IMR-90 (cell line): ENCODE results near the gene NAPSA. TPM values are rescaled to one million over a fixed set of nuclear protein-coding genes. Genes with fewer than 3 reads are reported as not detected.

Experiments
- ATAC-seq: fragments of 200-7000 bp; cut with Tn5 transposase; 2 replicates; pipeline ENCODE4 v1.9.1; 2020; ENCODE audit warnings: low read depth, mild to moderate bottlenecking, moderate library complexity
- BruUV-seq: library from RNA; stranded (reverse); fragments of 400-500 nt; replicated peaks from 2 replicates; lab custom pipeline; 2021; lab: Mats Ljungman, UMichigan
- CTCF ChIA-PET: fragments of 300-600 bp; formaldehyde crosslinking; extraction: SDS; loops from one replicate; lab custom pipeline; 2021; ENCODE audit warnings: antibody characterized with exemption; lab: Yijun Ruan, JAX
- POLR2A ChIA-PET: fragments of 300-600 bp; sonication (Branson Sonifier 250); formaldehyde crosslinking; loops from one replicate; lab custom pipeline; 2022; ENCODE audit warnings: antibody characterized with exemption; ENCODE audit not compliant: unreplicated experiment; lab: Charles Lee
- DNase-seq: peaks from one replicate; pipeline ENCODE4 v3.0.0; 2013
- H2AFZ ChIP-seq: replicated peaks from 2 replicates; pipeline ENCODE3; 2013; ENCODE audit warnings: low read length, mild to moderate bottlenecking; ENCODE audit not compliant: poor library complexity
- H2AK5ac ChIP-seq: 2 replicates; pipeline ENCODE4 v1.6.1; 2013; ENCODE audit warnings: low read depth, low read length, inconsistent platforms
- H2AK9ac ChIP-seq: replicated peaks from 2 replicates; pipeline ENCODE3; 2013; ENCODE audit warnings: mild to moderate bottlenecking, low read depth, low read length, moderate library complexity; ENCODE audit not compliant: poor library complexity
- H2BK120ac ChIP-seq: 2 replicates; pipeline ENCODE4 v1.6.1; 2013; ENCODE audit warnings: low read depth, low read length, inconsistent platforms
- H2BK15ac ChIP-seq: 3 replicates; pipeline ENCODE4 v1.6.1; 2013; ENCODE audit warnings: low read depth, low read length, inconsistent platforms
- H2BK20ac ChIP-seq: 2 replicates; pipeline ENCODE4 v1.6.1; 2013; ENCODE audit warnings: low read depth, mild to moderate bottlenecking, inconsistent platforms, low read length, moderate library complexity
- H2BK5ac ChIP-seq: 2 replicates; pipeline ENCODE4 v1.6.1; 2013; ENCODE audit warnings: mild to moderate bottlenecking, low read depth, low read length, inconsistent platforms; ENCODE audit not compliant: poor library complexity, severe bottlenecking
- H3K14ac ChIP-seq: replicated peaks from 2 replicates; pipeline ENCODE4 v1.6.1; 2013; ENCODE audit warnings: low read depth, low read length, inconsistent platforms
- H3K18ac ChIP-seq: 2 replicates; pipeline ENCODE4 v1.6.1; 2013; ENCODE audit warnings: low read depth, low read length, control low read depth
- H3K23ac ChIP-seq: 2 replicates; pipeline ENCODE4 v1.6.1; 2013; ENCODE audit warnings: low read depth, low read length, inconsistent platforms
- H3K27ac ChIP-seq: 2 replicates; pipeline ENCODE4 v1.5.1; 2013; ENCODE audit warnings: mild to moderate bottlenecking, control low read depth, low read length; ENCODE audit not compliant: insufficient read depth
- H3K27me3 ChIP-seq: 2 replicates; pipeline ENCODE4 v1.6.1; 2013; ENCODE audit warnings: low read length; ENCODE audit not compliant: control insufficient read depth, insufficient read depth
- H3K36me3 ChIP-seq: 2 replicates; pipeline ENCODE4 v1.6.1; 2013; ENCODE audit warnings: low read length, mixed read lengths; ENCODE audit not compliant: control insufficient read depth, insufficient read depth
- H3K4ac ChIP-seq: 2 replicates; pipeline ENCODE4 v1.6.1; 2013; ENCODE audit warnings: low read depth, low read length, inconsistent platforms
- H3K4me1 ChIP-seq: 2 replicates; pipeline ENCODE4 v1.6.1; 2013; ENCODE audit warnings: low read length, mixed read lengths; ENCODE audit not compliant: control insufficient read depth, insufficient read depth
- H3K4me2 ChIP-seq: 2 replicates; pipeline ENCODE4 v1.6.1; 2013; ENCODE audit warnings: low read depth, mild to moderate bottlenecking, control low read depth, low read length, moderate library complexity
- H3K4me3 ChIP-seq: 2 replicates; pipeline ENCODE4 v1.5.1; 2013; ENCODE audit warnings: low read depth, mild to moderate bottlenecking, control low read depth, low read length, moderate library complexity; ENCODE audit not compliant: insufficient read depth
- H3K56ac ChIP-seq: 2 replicates; pipeline ENCODE4 v1.6.1; 2013; ENCODE audit warnings: low read length, inconsistent platforms; ENCODE audit not compliant: insufficient read depth; ENCODE audit errors: extremely low read depth
- H3K79me1 ChIP-seq, 2 experiments: 2 replicates each; pipeline ENCODE4 v1.6.1; 2013; ENCODE audit warnings: low read length in 2 of 2, inconsistent platforms in 1 of 2, low read depth in 1 of 2
- H3K9ac ChIP-seq: 2 replicates; pipeline ENCODE4 v1.6.1; 2013; ENCODE audit warnings: low read depth, low read length, control low read depth
- H3K9me1 ChIP-seq: 2 replicates; pipeline ENCODE4 v1.6.1; 2013; ENCODE audit warnings: low read length, inconsistent platforms; ENCODE audit not compliant: insufficient read depth
- H3K9me3 ChIP-seq: 2 replicates; pipeline ENCODE4 v1.6.1; 2013; ENCODE audit warnings: low read length; ENCODE audit not compliant: control insufficient read depth, insufficient read depth
- H4K20me1 ChIP-seq: 2 replicates; pipeline ENCODE4 v1.6.1; 2013; ENCODE audit warnings: low read length, inconsistent platforms; ENCODE audit not compliant: insufficient read depth
- H4K5ac ChIP-seq: 2 replicates; pipeline ENCODE4 v1.6.1; 2013; ENCODE audit warnings: mild to moderate bottlenecking, low read depth, low read length, control low read depth
- H4K8ac ChIP-seq, 2 experiments: 2 replicates each; pipeline ENCODE4 v1.6.1; 2013; ENCODE audit warnings: low read depth in 2 of 2, low read length in 2 of 2, control low read depth in 1 of 2, inconsistent platforms in 1 of 2
- H4K91ac ChIP-seq: 2 replicates; pipeline ENCODE4 v1.6.1; 2013; ENCODE audit warnings: low read depth, low read length, inconsistent platforms; ENCODE audit not compliant: insufficient read depth
- CTCF ChIP-seq: conservative IDR thresholded peaks from 2 replicates; pipeline ENCODE4 v1.5.1; 2012; ENCODE audit warnings: mild to moderate bottlenecking, low read depth, low read length, improper control_type of control experiment
- ELK1 ChIP-seq: fragments of 150-350 bp; IDR thresholded peaks from 2 replicates; pipeline ENCODE4 v1.6.1; 2016; ENCODE audit warnings: low read depth, mild to moderate bottlenecking, low read length, moderate library complexity, borderline replicate concordance
- MAFK ChIP-seq: IDR thresholded peaks from 2 replicates; pipeline ENCODE4 v1.6.1; 2012; ENCODE audit warnings: low read depth, low read length, improper control_type of control experiment
- NFE2L2 ChIP-seq: fragments of 150-350 bp; IDR thresholded peaks from 2 replicates; pipeline ENCODE4 v1.6.1; 2016; ENCODE audit warnings: low read depth, mild to moderate bottlenecking, low read length
- POLR2A ChIP-seq: IDR thresholded peaks from 2 replicates; pipeline ENCODE4 v1.6.1; 2012; ENCODE audit warnings: mild to moderate bottlenecking, low read depth, low read length
- RCOR1 ChIP-seq: IDR thresholded peaks from 2 replicates; pipeline ENCODE4 v1.6.1; 2012; ENCODE audit warnings: mild to moderate bottlenecking, low read length, improper control_type of control experiment; ENCODE audit not compliant: insufficient replicate concordance
- RFX5 ChIP-seq: IDR thresholded peaks from 2 replicates; pipeline ENCODE4 v1.8.0; 2012; ENCODE audit warnings: low read depth, mild to moderate bottlenecking, low read length, moderate library complexity
- SMC3 ChIP-seq: fragments of 150-350 bp; IDR thresholded peaks from 2 replicates; pipeline ENCODE4 v1.6.1; 2016; ENCODE audit warnings: low read depth, mild to moderate bottlenecking, antibody characterized with exemption, low read length, moderate library complexity
- USF2 ChIP-seq: fragments of 150-350 bp; IDR thresholded peaks from 2 replicates; pipeline ENCODE4 v1.6.1; 2017; ENCODE audit warnings: mild to moderate bottlenecking, antibody characterized with exemption, low read length, low read depth
- WGBS, 2 experiments: methylation state at CpG; one replicate each; pipeline versions ENCODE4 v1.1.5 to v1.1.7; 2013; ENCODE audit warnings: missing lambda C conversion rate in 2 of 2; ENCODE audit not compliant: insufficient read length in 1 of 2; ENCODE audit errors: extremely low coverage in 2 of 2; 5-methylcytosine and 5-hydroxymethylcytosine counted together
- dilution Hi-C: fragments of 300-500 bp; cut with HindIII; formaldehyde crosslinking; loops from one replicate; pipeline ENCODE4 v1.14.3; 2018; ENCODE audit warnings: low sequenced_read_pairs; ENCODE audit not compliant: unreplicated experiment
- in situ Hi-C: fragments of 300-500 bp; cut with MboI; formaldehyde crosslinking; loops from 3 replicates; pipeline ENCODE4 v1.14.3; 2019; ENCODE audit warnings: low sequenced_read_pairs, inconsistent platforms, mixed read lengths
- intact Hi-C: fragments of 100-400 bp; cut with micrococcal nuclease; formaldehyde crosslinking; loops from 2 replicates; pipeline ENCODE4 v1.10.0; 2022
- polyA plus RNA-seq, 3 experiments: library from polyadenylated mRNA; depleted of rRNA; stranded (reverse); fragments of >200 nt; gene quantifications; 2 replicates each; pipeline ENCODE4 v1.2.3, GENCODE V29; 2012; ENCODE audit warnings: low replicate concordance in 1 of 3
- total RNA-seq: library from RNA; depleted of rRNA; stranded (reverse); fragments of >200 nt; gene quantifications from 2 replicates; pipeline ENCODE4 v1.2.3, GENCODE V29; 2012

Gene NAPSA
- total and polyA plus RNA-seq, 2 of the 4 experiments (the other 2 are of a cell fraction) = 0.39 TPM; not detected in 1

GRCh38 chr19:50379602-50380001, 14.2 kb upstream of the NAPSA start:
- TF ChIP-seq SMC3 = no peak
- no peak for TF ChIP-seq NFE2L2
- TF ChIP-seq ELK1 = no peak
- no peak for TF ChIP-seq RCOR1
- no peak for TF ChIP-seq RFX5
- no peak for TF ChIP-seq POLR2A
- no peak for TF ChIP-seq CTCF
- TF ChIP-seq USF2 = no peak
- TF ChIP-seq MAFK = no peak
- H4K8ac ChIP-seq = no peak overlapping the region
- no peak overlapping the region for H3K4ac ChIP-seq
- in situ Hi-C loops = loop anchor here (5.0 kb wide), 1 partner anchor 343 kb away; the partner anchor contains the start of gene CLEC11A
- POLR2A ChIA-PET = no interaction called here
- peaks cover 8% of the 10 kb centered on the region for H4K20me1 ChIP-seq
- H2AK5ac ChIP-seq = no peak overlapping the region
- 97% methylated on average over 3 of the region's 11 CpGs; no CpG with 5 or more reads in 1 of the 2 experiments for WGBS, 2 experiments
- no peak overlapping the region for H2BK120ac ChIP-seq
- H3K36me3 ChIP-seq = peaks cover 42% of the 10 kb centered on the region
- no peak overlapping the region for H3K23ac ChIP-seq
- H3K9me3 ChIP-seq = no peaks in the 10 kb centered on the region
- no peak overlapping the region for H3K4me3 ChIP-seq
- H3K27me3 ChIP-seq = no peaks in the 10 kb centered on the region
- no peak overlapping the region for H3K14ac ChIP-seq
- no peak overlapping the region for H2BK15ac ChIP-seq
- H3K56ac ChIP-seq = no peak overlapping the region
- no peak overlapping the region for H2BK5ac ChIP-seq
- no TSS peak for BruUV-seq
- peaks cover 0 to 32% of the 10 kb centered on the region in 2 experiments for H3K79me1 ChIP-seq
- H3K4me2 ChIP-seq = no peak overlapping the region
- intact Hi-C loops = loop anchor here (5.0 kb wide), 1 partner anchor 423 kb away; no protein-coding TSS in a partner anchor
- no peak overlapping the region for H4K5ac ChIP-seq
- H3K18ac ChIP-seq = no peak overlapping the region
- H3K27ac ChIP-seq = no peak overlapping the region
- ATAC-seq (no peak), DNase-seq (no peak)
- no peaks in the 10 kb centered on the region for H3K4me1 ChIP-seq
- no peak overlapping the region for H2AFZ ChIP-seq
- H2AK9ac ChIP-seq = no peak overlapping the region
- no peak overlapping the region for H2BK20ac ChIP-seq
- dilution Hi-C loops = no loop called here
- H3K9ac ChIP-seq = no peak overlapping the region
- CTCF ChIA-PET = no interaction called here
- H3K9me1 ChIP-seq = no peaks in the 10 kb centered on the region
- no peak overlapping the region for H4K91ac ChIP-seq
